HepG2 (cell line): ENCODE data around the gene KCNIP4.

Experiments used
- RBFOX2 ChIP-seq: fragments of 200-400 bp; formaldehyde crosslinking; IDR thresholded peaks from 2 replicates; pipeline ENCODE4 v1.6.1; 2017; ENCODE audit warnings: low read depth, mild to moderate bottlenecking, low read length
- TF ChIP-seq, protein P1 (sequence below): sonication (generic); formaldehyde crosslinking; IDR thresholded peaks from 2 replicates; pipeline ENCODE4 v1.5.0; 2020; ENCODE audit warnings: mild to moderate bottlenecking, missing genetic modification reagents, moderate library complexity
- TF ChIP-seq, protein P2 (sequence below): conservative IDR thresholded peaks from 2 replicates; pipeline ENCODE4 v1.6.1; 2018; ENCODE audit warnings: missing genetic modification reagents

DNA sequence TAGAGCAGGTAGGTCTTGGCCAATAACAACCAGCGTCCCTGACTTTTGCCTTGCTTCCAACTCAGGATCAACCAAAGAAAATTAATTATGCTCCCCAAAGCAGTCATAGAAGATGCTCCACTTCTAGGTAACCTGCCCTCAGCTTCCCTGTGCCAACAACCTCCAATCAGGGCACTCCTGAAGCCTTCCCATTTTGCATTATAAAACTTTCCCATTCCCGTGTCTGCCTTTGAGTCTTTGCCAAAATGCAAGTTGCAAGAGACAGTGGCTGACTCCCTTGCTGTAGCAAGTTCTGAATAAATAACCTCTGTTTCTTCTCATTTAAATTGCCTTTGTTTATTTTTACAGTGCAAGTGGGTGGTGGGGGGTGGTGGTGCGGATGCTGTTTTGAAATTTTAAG is 830.3 kb downstream of the KCNIP4 start:
- TF ChIP-seq RBFOX2: no peak
- TF ChIP-seq, protein P1, sequence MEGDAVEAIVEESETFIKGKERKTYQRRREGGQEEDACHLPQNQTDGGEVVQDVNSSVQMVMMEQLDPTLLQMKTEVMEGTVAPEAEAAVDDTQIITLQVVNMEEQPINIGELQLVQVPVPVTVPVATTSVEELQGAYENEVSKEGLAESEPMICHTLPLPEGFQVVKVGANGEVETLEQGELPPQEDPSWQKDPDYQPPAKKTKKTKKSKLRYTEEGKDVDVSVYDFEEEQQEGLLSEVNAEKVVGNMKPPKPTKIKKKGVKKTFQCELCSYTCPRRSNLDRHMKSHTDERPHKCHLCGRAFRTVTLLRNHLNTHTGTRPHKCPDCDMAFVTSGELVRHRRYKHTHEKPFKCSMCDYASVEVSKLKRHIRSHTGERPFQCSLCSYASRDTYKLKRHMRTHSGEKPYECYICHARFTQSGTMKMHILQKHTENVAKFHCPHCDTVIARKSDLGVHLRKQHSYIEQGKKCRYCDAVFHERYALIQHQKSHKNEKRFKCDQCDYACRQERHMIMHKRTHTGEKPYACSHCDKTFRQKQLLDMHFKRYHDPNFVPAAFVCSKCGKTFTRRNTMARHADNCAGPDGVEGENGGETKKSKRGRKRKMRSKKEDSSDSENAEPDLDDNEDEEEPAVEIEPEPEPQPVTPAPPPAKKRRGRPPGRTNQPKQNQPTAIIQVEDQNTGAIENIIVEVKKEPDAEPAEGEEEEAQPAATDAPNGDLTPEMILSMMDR: no peak
- TF ChIP-seq, protein P2, sequence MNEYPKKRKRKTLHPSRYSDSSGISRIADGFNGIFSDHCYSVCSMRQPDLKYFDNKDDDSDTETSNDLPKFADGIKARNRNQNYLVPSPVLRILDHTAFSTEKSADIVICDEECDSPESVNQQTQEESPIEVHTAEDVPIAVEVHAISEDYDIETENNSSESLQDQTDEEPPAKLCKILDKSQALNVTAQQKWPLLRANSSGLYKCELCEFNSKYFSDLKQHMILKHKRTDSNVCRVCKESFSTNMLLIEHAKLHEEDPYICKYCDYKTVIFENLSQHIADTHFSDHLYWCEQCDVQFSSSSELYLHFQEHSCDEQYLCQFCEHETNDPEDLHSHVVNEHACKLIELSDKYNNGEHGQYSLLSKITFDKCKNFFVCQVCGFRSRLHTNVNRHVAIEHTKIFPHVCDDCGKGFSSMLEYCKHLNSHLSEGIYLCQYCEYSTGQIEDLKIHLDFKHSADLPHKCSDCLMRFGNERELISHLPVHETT (CRISPR knock-in tag): no peak
